GM12872 (cell line): ENCODE results near the gene CD3E.

Source experiments
- CTCF ChIP-seq: IDR thresholded peaks from 3 replicates; pipeline ENCODE4 v1.5.1; 2011; ENCODE audit warnings: low read depth, mild to moderate bottlenecking, low read length, moderate library complexity; ENCODE audit not compliant: insufficient read depth

Gene CD3E

GRCh38 chr11:118304568-118305248, at the start of gene CD3E:
Gene CD3E (plus strand): TSS chr11:118304730. CDS start chr11:118304953, 223 bp downstream.
- TF ChIP-seq CTCF = no peak

DNA sequence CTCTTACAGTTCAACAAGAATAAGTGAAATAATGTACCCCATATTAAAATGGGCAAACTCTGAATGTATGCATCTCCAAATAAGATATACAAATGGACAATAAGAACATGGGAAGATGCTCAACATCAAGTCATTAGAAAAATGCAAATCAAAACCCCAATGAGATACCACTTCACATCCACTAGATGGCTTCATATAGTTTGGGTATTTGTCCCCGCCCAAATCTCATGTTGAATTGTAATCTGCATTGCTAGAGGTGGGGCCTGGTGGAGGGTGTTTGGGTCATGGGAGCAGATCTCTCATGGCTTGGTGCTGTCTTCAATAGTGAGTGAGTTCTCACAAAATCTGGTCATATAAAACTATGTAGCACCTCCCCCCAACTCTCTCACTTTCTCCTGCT, 46.1 kb upstream of the CD3E start:
- peak; percentile 34; the same call in 1 of the 3 replicates for TF ChIP-seq CTCF

DNA sequence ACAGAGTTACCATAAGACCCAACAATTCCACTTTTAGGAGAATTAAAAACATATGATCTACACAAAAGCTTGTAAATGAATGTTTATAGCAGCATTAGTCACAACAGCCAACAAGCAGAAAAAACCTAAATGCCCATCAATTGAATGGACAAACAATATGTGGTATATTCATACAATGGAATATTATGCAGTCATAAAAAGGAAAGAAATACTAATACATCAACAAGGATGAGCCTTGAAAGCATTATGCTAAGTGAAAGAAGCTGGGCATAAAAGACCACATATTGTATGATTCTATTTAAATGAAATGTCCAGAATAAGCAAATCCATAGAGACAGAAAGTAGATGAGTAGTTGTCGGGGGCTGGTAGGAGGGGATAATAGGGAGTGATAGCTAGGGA, 45.4 kb upstream of the CD3E start:
- no peak for TF ChIP-seq CTCF

DNA sequence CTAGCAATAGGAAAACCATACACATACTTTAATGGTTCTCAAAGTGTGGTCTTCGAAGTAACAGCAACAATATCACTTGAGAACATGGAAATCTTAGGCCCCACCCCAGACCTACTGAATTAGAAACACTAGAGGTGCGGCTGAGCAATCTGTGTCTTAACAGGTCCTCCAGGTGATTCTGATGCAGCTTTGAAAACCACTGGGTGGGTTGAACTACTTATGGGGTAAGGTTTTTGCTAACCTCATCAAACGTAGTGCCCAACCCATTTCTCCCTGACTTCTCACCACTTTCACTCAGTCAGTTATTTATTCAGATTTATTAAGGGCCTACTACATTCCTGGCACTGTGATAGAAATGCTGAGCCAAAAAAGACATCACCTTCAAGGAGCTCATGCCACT, 44.2 kb upstream of the CD3E start:
- no peak for TF ChIP-seq CTCF

- no peak for TF ChIP-seq CTCF
These were observed 41.4 kb upstream of the CD3E start for GRCh38 chr11:118263112-118263511.

GRCh38 chr11:118263695-118264568, 40.6 kb upstream of the CD3E start, which contains the start of gene MPZL2:
Gene MPZL2 (minus strand): TSS chr11:118264297. CDS start chr11:118264153, 144 bp downstream.
- TF ChIP-seq CTCF = 0 out of 3 replicates have a peak, but pooled peaks have one; percentile 1
